K562 (cell line): ENCODE measurements around the gene KIF15. TPM values are rescaled to one million over a fixed set of nuclear protein-coding genes. Genes with fewer than 3 reads are reported as not detected.
A peak's percentile ranks its signal among the peaks of the same experiment; 100 is the strongest.

ENCODE experiments used
- ATAC-seq: fragments of 200-7000 bp; cut with Tn5 transposase; 3 replicates; pipeline ENCODE4 v1.9.1; 2020; ENCODE audit warnings: moderate library complexity
- BruUV-seq: library from RNA; stranded (reverse); fragments of 400-500 nt; replicated peaks from 2 replicates; lab custom pipeline; 2021; lab: Mats Ljungman, UMichigan
- CTCF ChIA-PET: fragments of 300-600 bp; formaldehyde crosslinking; extraction: SDS; loops from one replicate; lab custom pipeline; 2021; ENCODE audit warnings: low intra/inter-chr PET ratio; lab: Yijun Ruan, JAX
- POLR2A ChIA-PET: fragments of 300-600, 350-650 bp; sonication (Branson Sonifier 250); formaldehyde crosslinking; extraction: SDS; loops from one replicate; lab custom pipeline; 2021; ENCODE audit warnings: antibody characterized with exemption, inconsistent platforms; lab: Yijun Ruan, JAX
- DNase-seq, 4 experiments: peaks; one replicate each; pipeline versions ENCODE4 v3.0.0 to v3.0.0-alpha.2; 2011 to 2018; ENCODE audit warnings: low spot score in 3 of 4, mixed read lengths in 3 of 4; ENCODE audit errors: extremely low read depth in 1 of 4
- FAIRE-seq: peaks from 2 replicates; lab custom pipeline; 2011; peaks lifted over from hg19 to GRCh38; lab: Jason Lieb, UNC
- H2AFZ ChIP-seq: 2 replicates; pipeline ENCODE4 v1.6.0; 2011; ENCODE audit warnings: low read depth, low read length, control low read depth, inconsistent platforms
- H3K27ac ChIP-seq: fragments of 200-600 bp; 3 replicates; pipeline ENCODE4 v1.8.0; 2011; ENCODE audit warnings: low read depth, mild to moderate bottlenecking, control low read depth, inconsistent platforms, low read length, moderate library complexity, mixed read lengths; ENCODE audit errors: extremely low read depth
- H3K27me3 ChIP-seq, 2 experiments: fragments of 300-600 bp in 1 of 2; 2 replicates in 1 of 2; 3 replicates in 1 of 2; pipeline versions ENCODE4 v1.6.0 to v1.8.0; 2011; ENCODE audit warnings: inconsistent platforms in 2 of 2, low read length in 2 of 2, mild to moderate bottlenecking in 1 of 2, mixed read lengths in 1 of 2, moderate library complexity in 1 of 2; ENCODE audit not compliant: control insufficient read depth in 2 of 2, insufficient read depth in 2 of 2
- H3K36me3 ChIP-seq: fragments of 300-600 bp; 3 replicates; pipeline ENCODE4 v1.8.0; 2011; ENCODE audit warnings: mild to moderate bottlenecking, low read length, inconsistent platforms; ENCODE audit not compliant: control insufficient read depth, insufficient read depth
- H3K4me1 ChIP-seq, 2 experiments: fragments of 200-600 bp in 1 of 2; replicated peaks in 1 of 2; 2 replicates in 1 of 2; 3 replicates in 1 of 2; pipeline versions ENCODE4 v1.5.1 to v1.8.0; 2011; ENCODE audit warnings: inconsistent platforms in 2 of 2, low read length in 2 of 2, mild to moderate bottlenecking in 1 of 2, mixed read lengths in 1 of 2, moderate library complexity in 1 of 2; ENCODE audit not compliant: control insufficient read depth in 2 of 2, insufficient read depth in 2 of 2
- H3K4me2 ChIP-seq: 2 replicates; pipeline ENCODE4 v1.6.1; 2011; ENCODE audit warnings: low read length, control low read depth, inconsistent platforms, mixed read lengths; ENCODE audit not compliant: insufficient read depth
- H3K4me3 ChIP-seq: fragments of 200-600 bp; sonication (generic), shearing (Covaris generic); 2 replicates; pipeline ENCODE4 v1.5.1; 2016; ENCODE audit warnings: control low read depth, inconsistent platforms
- H3K79me2 ChIP-seq: fragments of 200-600 bp; 3 replicates; pipeline ENCODE4 v1.8.0; 2011; ENCODE audit warnings: low read length, inconsistent platforms; ENCODE audit not compliant: control insufficient read depth, insufficient read depth
- H3K9ac ChIP-seq, 2 experiments: 2 replicates each; pipeline versions ENCODE4 v1.6.0 to v1.6.1; 2011; ENCODE audit warnings: low read depth in 2 of 2, low read length in 2 of 2, control low read depth in 1 of 2, inconsistent platforms in 1 of 2, mild to moderate bottlenecking in 1 of 2, mixed read lengths in 1 of 2; ENCODE audit not compliant: insufficient read depth in 1 of 2
- H3K9me1 ChIP-seq: one replicate; pipeline ENCODE4 v1.6.0; 2011; ENCODE audit warnings: inconsistent platforms, mild to moderate bottlenecking, low read length, moderate library complexity; ENCODE audit not compliant: control insufficient read depth, insufficient read depth
- H3K9me3 ChIP-seq: replicated peaks from 2 replicates; pipeline ENCODE4 v1.5.1; 2011; ENCODE audit warnings: low read depth, low read length, inconsistent platforms; ENCODE audit not compliant: control insufficient read depth, insufficient read depth
- H4K20me1 ChIP-seq: replicated peaks from 2 replicates; pipeline ENCODE4 v1.6.1; 2011; ENCODE audit warnings: low read length, inconsistent platforms, mixed read lengths; ENCODE audit not compliant: control insufficient read depth, insufficient read depth
- CBFA2T3 ChIP-seq: fragments of 450-650 bp; IDR thresholded peaks from 2 replicates; pipeline ENCODE4 v1.6.1; 2017
- CREM ChIP-seq: IDR thresholded peaks from 2 replicates; pipeline ENCODE4 v1.6.1; 2014; ENCODE audit warnings: antibody characterized with exemption, low read depth
- CTBP1 ChIP-seq: fragments of 450-650 bp; IDR thresholded peaks from 2 replicates; pipeline ENCODE4 v1.6.1; 2016; ENCODE audit warnings: borderline replicate concordance
- ETV5 ChIP-seq: sonication (generic); formaldehyde crosslinking; IDR thresholded peaks from 2 replicates; pipeline ENCODE4 v1.4.0; 2020; ENCODE audit warnings: low read depth, mild to moderate bottlenecking, missing genetic modification reagents
- HDAC2 ChIP-seq: fragments of 450-650 bp; IDR thresholded peaks from 2 replicates; pipeline ENCODE4 v1.6.1; 2016; ENCODE audit warnings: mild to moderate bottlenecking
- HINFP ChIP-seq: fragments of 450-650 bp; conservative IDR thresholded peaks from 2 replicates; pipeline ENCODE4 v1.6.1; 2016; ENCODE audit warnings: missing genetic modification characterization, low read depth, mild to moderate bottlenecking, control low read depth, missing compliant biosample characterization
- POLR2AphosphoS5 ChIP-seq: IDR thresholded peaks from 2 replicates; pipeline ENCODE4 v1.6.1; 2011; ENCODE audit warnings: mild to moderate bottlenecking, low read depth, low read length, moderate library complexity; ENCODE audit not compliant: control insufficient read depth, insufficient read depth
- PTTG1 ChIP-seq: fragments of 450-650 bp; IDR thresholded peaks from 2 replicates; pipeline ENCODE4 v1.6.1; 2016; ENCODE audit warnings: low read depth, mild to moderate bottlenecking, missing genetic modification characterization, missing compliant biosample characterization
- SNAPC5 ChIP-seq: fragments of 250-450 bp; sonication (Bioruptor Pico); IDR thresholded peaks from 2 replicates; pipeline ENCODE4 v1.8.0; 2021; ENCODE audit warnings: moderate library complexity, mild to moderate bottlenecking, inconsistent platforms
- STAT5B ChIP-seq: fragments of 250-450 bp; sonication (Bioruptor Pico); IDR thresholded peaks from 2 replicates; pipeline ENCODE4 v1.8.0; 2021; ENCODE audit warnings: mild to moderate bottlenecking, inconsistent platforms
- ZNF146 ChIP-seq: IDR thresholded peaks from one replicate; pipeline ENCODE4 v1.6.1; 2018; ENCODE audit warnings: missing compliant biosample characterization; ENCODE audit not compliant: unreplicated experiment
- ZNF589 ChIP-seq: fragments of 200-800 bp; sonication (Bioruptor generic); IDR thresholded peaks from 2 replicates; pipeline ENCODE4 v1.6.1; 2016; ENCODE audit warnings: low read depth, missing genetic modification characterization, missing compliant biosample characterization
- ZNF75A ChIP-seq: fragments of 450-650 bp; formaldehyde crosslinking; IDR thresholded peaks from 2 replicates; pipeline ENCODE4 v1.4.0; 2020; ENCODE audit warnings: mild to moderate bottlenecking
- WGBS: fragments of 100-300 bp; shearing (Covaris generic); methylation state at CpG from one replicate; pipeline ENCODE4 v1.1.6; 2016; ENCODE audit warnings: low coverage, mixed read lengths; ENCODE audit not compliant: insufficient coverage; ENCODE audit errors: missing lambda C conversion rate; 5-methylcytosine and 5-hydroxymethylcytosine counted together
- in situ Hi-C: fragments of 300-500 bp; cut with MboI; formaldehyde crosslinking; loops from 4 replicates; pipeline ENCODE4 v1.15.0; 2018; ENCODE audit warnings: inconsistent platforms, mixed read lengths
- intact Hi-C: fragments of 100-400 bp; cut with micrococcal nuclease; formaldehyde crosslinking; loops from 2 replicates; pipeline ENCODE4 v1.14.2; 2022
- polyA plus RNA-seq, 8 experiments: library from polyadenylated mRNA; depleted of rRNA in 4 of 8; stranded (reverse) in 5 of 8; unstranded in 3 of 8; fragments of >200 nt; fragmentation: Nextera tagmentation in 2 of 8; fragmentation: Illumina TruSeq in 1 of 8; extraction: Ambion mirVana in 2 of 8; extraction: Trizol in 1 of 8; gene quantifications; 2 replicates each; pipeline versions ENCODE4 v1.2.1 to v1.2.3, GENCODE V29; 2011 to 2014; ENCODE audit warnings: inconsistent platforms in 1 of 8, missing spikeins in 1 of 8
- total RNA-seq, 7 experiments: library from RNA; depleted of rRNA in 6 of 7; stranded (reverse); fragments of >200 nt in 6 of 7; fragmentation: Illumina TruSeq in 2 of 7; extraction: Trizol in 2 of 7; gene quantifications; 2 replicates each; pipeline versions ENCODE4 v1.2.1 to v1.2.3, GENCODE V29; 2011 to 2021; ENCODE audit warnings: low replicate concordance in 1 of 7

KIF15 gene
- total and polyA plus RNA-seq, 9 of the 15 experiments (the other 6 are each of a cell fraction or from before 2014, with no cell fraction given), result 9.0 to 45.9 (median 26.0) TPM

- no peaks in the 10 kb centered on the region; the same call in 2 of the 3 replicates for H3K36me3 ChIP-seq
- intact Hi-C loops (no loop called here), in situ Hi-C loops (no loop called here)
- BruUV-seq, result no TSS peak
- H3K4me3 ChIP-seq, result no peak overlapping the region
- H3K4me1 ChIP-seq, result no peaks in the 10 kb centered on the region
- no peak overlapping the region for H3K27ac ChIP-seq
- WGBS, result 47% methylated on average over 1 of the region's 1 CpG
- H3K79me2 ChIP-seq, result no peaks in the 10 kb centered on the region
- H3K9me1 ChIP-seq, result no peaks in the 10 kb centered on the region
- ChIA-PET POLR2A (no interaction called here), CTCF (no interaction called here)
- H4K20me1 ChIP-seq, result no peaks in the 10 kb centered on the region
- no peak overlapping the region for H3K9ac ChIP-seq
- no peak for TF ChIP-seq ZNF589 (CRISPR knock-in tag)
- TF ChIP-seq ZNF75A, result peak; percentile 58; the same call in 1 of the 2 replicates
- H3K4me2 ChIP-seq, result no peak overlapping the region
- no peak overlapping the region for H2AFZ ChIP-seq
- DNase-seq (no peak), FAIRE-seq (no peak), ATAC-seq (no peak)
- no peaks in the 10 kb centered on the region for H3K27me3 ChIP-seq
- peaks cover 21% of the 10 kb centered on the region for H3K9me3 ChIP-seq
Observed at GRCh38 chr3:44722103-44722401, 39.5 kb upstream of the KIF15 start.

GRCh38 chr3:44729384-44729910 is 32.1 kb upstream of the KIF15 start, which contains the start of gene ZNF501:
TSS of gene ZNF501 (plus strand) at chr3:44729635. CDS start at chr3:44734422, 4,787 bp downstream.
- Histone ChIP-seq H3K79me2 (no peaks in the 10 kb centered on the region), H3K9me1 (no peaks in the 10 kb centered on the region), H3K27me3 (no peaks in the 10 kb centered on the region), H3K27ac (peak within 1 kb of the TSS; percentile 52), H3K36me3 (no peaks in the 10 kb centered on the region), H3K4me3 (peak within 1 kb of the TSS; percentile 62), H4K20me1 (no peaks in the 10 kb centered on the region), H2AFZ (peak within 1 kb of the TSS; percentile 97), H3K4me2 (peak within 1 kb of the TSS; percentile 95), H3K9me3 (peaks cover 21% of the 10 kb centered on the region), H3K4me1 (peaks cover 0 to 6% of the 10 kb centered on the region in 2 experiments; a peak in 2 of 5 replicates), H3K9ac (peak within 1 kb of the TSS; percentile 72 to 90)
- ATAC-seq, result peak; percentile 100
- POLR2A ChIA-PET, result interaction anchor here (0.6 to 1.9 kb wide), 11 partner anchors 11 to 501 kb away, joined by 3 to 7 read pairs (median 4); partner anchors contain the start of genes KIAA1143, KIF15, ZNF35 and ZNF502
- DNase-seq, result peak; percentile 92 to 96 (median 94)
- 5% methylated on average over 46 of the region's 46 CpGs for WGBS
- intact Hi-C loops (loop anchor here (1.0 kb wide), 1 partner anchor 17 kb away; the partner anchor contains the start of gene ZNF502), in situ Hi-C loops (no loop called here)
- CTCF ChIA-PET, result no interaction called here
- FAIRE-seq, result peak; percentile 83
- no TSS peak for BruUV-seq
- TF ChIP-seq ZNF146 (CRISPR knock-in tag), result no peak
- TF ChIP-seq CBFA2T3, result no peak
- TF ChIP-seq CREM, result peak; percentile 100
- TF ChIP-seq ETV5 (CRISPR knock-in tag), result no peak
- TF ChIP-seq HINFP (tag), result no peak
- no peak for TF ChIP-seq STAT5B (CRISPR knock-in tag)
- TF ChIP-seq CTBP1, result peak; percentile 83; the same call in 1 of the 2 replicates
- TF ChIP-seq SNAPC5 (CRISPR knock-in tag), result no peak
- peak; percentile 56 for TF ChIP-seq POLR2AphosphoS5
- TF ChIP-seq HDAC2, result 0 out of 2 replicates have a peak, but pooled peaks have one; percentile 17
- TF ChIP-seq PTTG1 (tag), result no peak
